NCI-H2107 (cell line): Measurements from ENCODE around the gene SMPD4.
A peak's percentile ranks its signal among the peaks of the same experiment; 100 is the strongest.
"Not testable (repeated sequence)": the region's sequence is repeated elsewhere in the genome, so short reads cannot be mapped to it uniquely, and the experiment has no call there.

Source experiments
- DNase-seq: peaks from one replicate; lab custom pipeline; 2025; lab: John Stamatoyannopoulos, UW

The SMPD4 gene

GRCh38 chr2:130187859-130188792 is 6.7 kb upstream of the SMPD4 start:
- DNase-seq, result not testable (repeated sequence)

GRCh38 chr2:130187268-130187667 is 5.9 kb upstream of the SMPD4 start:
- DNase-seq, result no peak

GRCh38 chr2:130186391-130186790 is 5.0 kb upstream of the SMPD4 start:
- no peak for DNase-seq

GRCh38 chr2:130185896-130186295 is 4.5 kb upstream of the SMPD4 start:
- DNase-seq, result no peak

GRCh38 chr2:130185436-130185835 is 4.0 kb upstream of the SMPD4 start:
- DNase-seq, result no peak

GRCh38 chr2:130183512-130184373 is 2.3 kb upstream of the SMPD4 start:
- DNase-seq, result no peak

GRCh38 chr2:130182826-130183511 is 1.6 kb upstream of the SMPD4 start:
- DNase-seq, result not testable (repeated sequence)

- peak; percentile 58 for DNase-seq
Measured at GRCh38 chr2:130181880-130182682, 679 bp upstream of the SMPD4 start, which contains the start of gene MZT2B. Gene MZT2B (plus strand): TSS chr2:130182262. CDS start chr2:130182283, 21 bp downstream.

- DNase-seq, result not testable (repeated sequence)
Measured at GRCh38 chr2:130180404-130181324, 738 bp downstream of the SMPD4 start.

- not testable (repeated sequence) for DNase-seq
Measured at GRCh38 chr2:130174866-130175265, 6.5 kb downstream of the SMPD4 start.

GRCh38 chr2:130169896-130170295 is 11.5 kb downstream of the SMPD4 start:
- no peak for DNase-seq

- DNase-seq, result not testable (repeated sequence)
Measured at GRCh38 chr2:130169163-130169562, 12.2 kb downstream of the SMPD4 start.

- not testable (repeated sequence) for DNase-seq
Measured at GRCh38 chr2:130166611-130167010, 14.8 kb downstream of the SMPD4 start.

- DNase-seq, result no peak
Measured at GRCh38 chr2:130165293-130166016, 15.9 kb downstream of the SMPD4 start.

GRCh38 chr2:130162968-130163367 is 18.4 kb downstream of the SMPD4 start:
- no peak for DNase-seq

- not testable (repeated sequence) for DNase-seq
Measured at GRCh38 chr2:130162486-130162885, 18.9 kb downstream of the SMPD4 start.

GRCh38 chr2:130160838-130161705 is 20.3 kb downstream of the SMPD4 start:
- not testable (repeated sequence) for DNase-seq

- no peak for DNase-seq
Measured at GRCh38 chr2:130160131-130160530, 21.3 kb downstream of the SMPD4 start.
